ENCODE measurements around the gene TFCP2. TPM values are rescaled to one million over a fixed set of nuclear protein-coding genes. Genes with fewer than 3 reads are reported as not detected.

The TFCP2 gene
- total and polyA plus RNA-seq, 2 of the 13 experiments (the other 11 are each of a cell fraction or from before 2014, with no cell fraction given), result 7.6 to 10.0 TPM

GRCh38 chr12:51047655-51048540, 125.0 kb downstream of the TFCP2 start, which contains the start of gene LETMD1 (continued):
- peak; percentile 93 for TF ChIP-seq POLR2AphosphoS5 (IDR thresholded peaks at IDR 0.05; ENCODE audit: low read depth, low read length)
- TF ChIP-seq HMGXB4 (CRISPR knock-in tag; IDR thresholded peaks at IDR 0.05; ENCODE audit: borderline replicate concordance in 1 of 2, low read depth in 1 of 2), result peak; percentile 95 to 97
- TF ChIP-seq MXD1 (CRISPR knock-in tag; IDR thresholded peaks at IDR 0.05), result peak; percentile 54; the same call in 1 of the 2 replicates
- TF ChIP-seq PATZ1 (CRISPR knock-in tag; IDR thresholded peaks at IDR 0.05), result peak; percentile 8; the same call in 1 of the 2 replicates
- no peak for TF ChIP-seq ZNF7 (CRISPR knock-in tag; IDR thresholded peaks at IDR 0.05)
- TF ChIP-seq ZNF432 (CRISPR knock-in tag; IDR thresholded peaks at IDR 0.05; ENCODE audit: borderline replicate concordance), result no peak
- TF ChIP-seq RNF2 (conservative IDR thresholded peaks at IDR 0.05; ENCODE audit: low read depth), result peak; percentile 97
- TF ChIP-seq SOX6 (IDR thresholded peaks at IDR 0.05), result no peak
- TF ChIP-seq SOX6 (CRISPR knock-in tag; IDR thresholded peaks at IDR 0.05), result peak; percentile 67
- TF ChIP-seq ZFY (CRISPR knock-in tag; IDR thresholded peaks at IDR 0.05), result peak; percentile 84
- peak; percentile 96 for TF ChIP-seq ZMAT3 (CRISPR knock-in tag; conservative IDR thresholded peaks at IDR 0.05)
- peak; percentile 68 for TF ChIP-seq HOXA3 (CRISPR knock-in tag; IDR thresholded peaks at IDR 0.05)
- TF ChIP-seq HCFC1 (IDR thresholded peaks at IDR 0.05; ENCODE audit: low read depth, low read length), result no peak
- no peak for TF ChIP-seq MAF1 (CRISPR knock-in tag; IDR thresholded peaks at IDR 0.05; ENCODE audit: borderline replicate concordance)
- TF ChIP-seq NFRKB (IDR thresholded peaks at IDR 0.05), result no peak
- TF ChIP-seq PHF8 (CRISPR knock-in tag; IDR thresholded peaks at IDR 0.05), result peak; percentile 89
- peak; percentile 76 for TF ChIP-seq ATF1 (CRISPR knock-in tag; IDR thresholded peaks at IDR 0.05)
- 0 out of 2 replicates have a peak, but pooled peaks have one; percentile 74 for TF ChIP-seq ZNF879 (CRISPR knock-in tag; IDR thresholded peaks at IDR 0.05)
- peak; percentile 65 for TF ChIP-seq HNRNPLL (IDR thresholded peaks at IDR 0.05; ENCODE audit: low read depth, low read length, poor library complexity, severe bottlenecking)
- TF ChIP-seq ARNT (IDR thresholded peaks at IDR 0.05), result no peak
- TF ChIP-seq PHF5A (CRISPR knock-in tag; IDR thresholded peaks at IDR 0.05; ENCODE audit: low read depth, unreplicated experiment), result peak; percentile 55
- TF ChIP-seq SRSF4 (IDR thresholded peaks at IDR 0.05; ENCODE audit: low read depth, low read length, poor library complexity, severe bottlenecking), result no peak
- TF ChIP-seq TIGD3 (CRISPR knock-in tag; IDR thresholded peaks at IDR 0.05; ENCODE audit: borderline replicate concordance), result no peak
- TF ChIP-seq PHB2 (IDR thresholded peaks at IDR 0.05; ENCODE audit: partially characterized antibody), result no peak
- peak; percentile 53 for TF ChIP-seq ISL2 (CRISPR knock-in tag; IDR thresholded peaks at IDR 0.05)

All from HepG2 (cell line).